Mesenchymal stem cell (in vitro differentiated cells and primary cell): Measurements from ENCODE around the gene FBXO21.

Experiments
- DNase-seq: peaks from one replicate; pipeline ENCODE4 v3.0.0-alpha.2; 2013
- H2AFZ ChIP-seq: one replicate; pipeline ENCODE4 v1.6.1; 2013; ENCODE audit warnings: low read depth, mild to moderate bottlenecking, control low read depth, inconsistent platforms, low read length, moderate library complexity
- H2AK5ac ChIP-seq: 2 replicates; pipeline ENCODE4 v1.6.1; 2013; ENCODE audit warnings: low read length, moderate library complexity, mild to moderate bottlenecking, inconsistent platforms; ENCODE audit not compliant: severe bottlenecking
- H2BK120ac ChIP-seq: one replicate; pipeline ENCODE4 v1.6.1; 2013; ENCODE audit warnings: low read depth, mild to moderate bottlenecking, inconsistent platforms, low read length, moderate library complexity
- H2BK12ac ChIP-seq, 2 experiments: one replicate each; pipeline ENCODE4 v1.6.1; 2013; ENCODE audit warnings: inconsistent platforms in 2 of 2, low read length in 2 of 2, mild to moderate bottlenecking in 2 of 2, moderate library complexity in 2 of 2, control low read depth in 1 of 2
- H2BK15ac ChIP-seq: one replicate; pipeline ENCODE4 v1.6.1; 2013; ENCODE audit warnings: mild to moderate bottlenecking, low read depth, inconsistent platforms; ENCODE audit not compliant: poor library complexity, severe bottlenecking
- H2BK5ac ChIP-seq: 2 replicates; pipeline ENCODE4 v1.6.1; 2013; ENCODE audit warnings: low read depth, mild to moderate bottlenecking, low read length, control low read depth, inconsistent platforms; ENCODE audit not compliant: poor library complexity, severe bottlenecking
- H3K14ac ChIP-seq, 2 experiments: one replicate each; pipeline ENCODE4 v1.6.1; 2013; ENCODE audit warnings: inconsistent platforms in 2 of 2, low read length in 2 of 2, control low read depth in 1 of 2, mild to moderate bottlenecking in 1 of 2, moderate library complexity in 1 of 2
- H3K18ac ChIP-seq, 2 experiments: one replicate each; pipeline ENCODE4 v1.6.1; 2013; ENCODE audit warnings: inconsistent platforms in 2 of 2, low read length in 2 of 2, control low read depth in 1 of 2, low read depth in 1 of 2, mild to moderate bottlenecking in 1 of 2
- H3K23ac ChIP-seq, 2 experiments: one replicate each; pipeline ENCODE4 v1.6.1; 2013; ENCODE audit warnings: inconsistent platforms in 2 of 2, low read length in 2 of 2, mild to moderate bottlenecking in 2 of 2, moderate library complexity in 2 of 2, control low read depth in 1 of 2
- H3K27ac ChIP-seq: 2 replicates; pipeline ENCODE4 v1.5.1; 2013; ENCODE audit warnings: mild to moderate bottlenecking, moderate library complexity, low read length, control low read depth, inconsistent platforms; ENCODE audit not compliant: poor library complexity, severe bottlenecking
- H3K27me3 ChIP-seq, 2 experiments: 2 replicates each; pipeline versions ENCODE4 v1.6.1 to v1.7.0; 2013; ENCODE audit warnings: low read length in 2 of 2, mild to moderate bottlenecking in 2 of 2, moderate library complexity in 2 of 2, control low read depth in 1 of 2, inconsistent platforms in 1 of 2; ENCODE audit not compliant: control insufficient read depth in 1 of 2, insufficient read depth in 1 of 2
- H3K36me3 ChIP-seq, 2 experiments: 2 replicates each; pipeline versions ENCODE4 v1.6.1 to v1.7.0; 2013; ENCODE audit warnings: low read length in 2 of 2, control low read depth in 1 of 2, inconsistent platforms in 1 of 2, low read depth in 1 of 2, mild to moderate bottlenecking in 1 of 2; ENCODE audit not compliant: insufficient read depth in 2 of 2, control insufficient read depth in 1 of 2
- H3K4ac ChIP-seq, 2 experiments: one replicate each; pipeline ENCODE4 v1.6.1; 2013; ENCODE audit warnings: inconsistent platforms in 2 of 2, low read length in 2 of 2, mild to moderate bottlenecking in 2 of 2, moderate library complexity in 2 of 2, control low read depth in 1 of 2, low read depth in 1 of 2
- H3K4me1 ChIP-seq: 2 replicates; pipeline ENCODE4 v1.6.1; 2013; ENCODE audit warnings: low read depth, low read length, control low read depth; ENCODE audit not compliant: control insufficient read depth, insufficient read depth
- H3K4me2 ChIP-seq: 2 replicates; pipeline ENCODE4 v1.6.1; 2013; ENCODE audit warnings: low read length, mild to moderate bottlenecking, inconsistent platforms; ENCODE audit not compliant: poor library complexity, severe bottlenecking
- H3K4me3 ChIP-seq, 2 experiments: 2 replicates each; pipeline versions ENCODE4 v1.5.1 to v1.7.0; 2013; ENCODE audit warnings: low read length in 2 of 2, mild to moderate bottlenecking in 2 of 2, control low read depth in 1 of 2, low read depth in 1 of 2; ENCODE audit not compliant: insufficient read depth in 1 of 2
- H3K79me1 ChIP-seq: replicated peaks from 2 replicates; pipeline ENCODE4 v1.6.1; 2013; ENCODE audit warnings: mild to moderate bottlenecking, control low read depth, low read length, inconsistent platforms; ENCODE audit not compliant: poor library complexity, severe bottlenecking
- H3K9ac ChIP-seq: 2 replicates; pipeline ENCODE4 v1.7.0; 2013; ENCODE audit warnings: mild to moderate bottlenecking, low read length, moderate library complexity
- H3K9me3 ChIP-seq: 2 replicates; pipeline ENCODE4 v1.7.0; 2013; ENCODE audit warnings: mild to moderate bottlenecking, low read length; ENCODE audit not compliant: control insufficient read depth
- H4K8ac ChIP-seq: one replicate; pipeline ENCODE4 v1.6.1; 2013; ENCODE audit warnings: inconsistent platforms, mild to moderate bottlenecking, low read length, moderate library complexity
- H4K91ac ChIP-seq: one replicate; pipeline ENCODE4 v1.6.1; 2013; ENCODE audit warnings: mild to moderate bottlenecking, low read length, inconsistent platforms
- WGBS: methylation state at CpG from one replicate; pipeline ENCODE4 v1.1.7; 2013; ENCODE audit warnings: mixed read lengths; 5-methylcytosine and 5-hydroxymethylcytosine counted together

The FBXO21 gene

GRCh38 chr12:117231750-117232149 lies 41.5 kb upstream of the FBXO21 start:
- Histone ChIP-seq H3K14ac (no peak overlapping the region), H2BK12ac (no peak overlapping the region), H3K36me3 (peaks cover 0 to 2% of the 10 kb centered on the region in 2 experiments), H3K79me1 (no peaks in the 10 kb centered on the region), H3K9me3 (no peaks in the 10 kb centered on the region), H2BK5ac (no peak overlapping the region), H3K4me3 (no peak overlapping the region), H3K4me1 (peaks cover 2% of the 10 kb centered on the region), H3K27me3 (peaks cover 6 to 40% of the 10 kb centered on the region in 2 experiments), H3K23ac (no peak overlapping the region), H3K18ac (no peak overlapping the region), H3K9ac (no peak overlapping the region), H4K91ac (no peak overlapping the region), H4K8ac (no peak overlapping the region), H2AFZ (no peak overlapping the region), H3K4me2 (no peak overlapping the region), H3K27ac (no peak overlapping the region), H3K4ac (no peak overlapping the region), H2AK5ac (no peak overlapping the region), H2BK15ac (no peak overlapping the region), H2BK120ac (no peak overlapping the region)
- no peak for DNase-seq
- WGBS, result 86% methylated on average over 11 of the region's 11 CpGs

- Histone ChIP-seq H3K4me1 (no peaks in the 10 kb centered on the region), H3K18ac (no peak overlapping the region), H3K27me3 (peaks cover 6 to 33% of the 10 kb centered on the region in 2 experiments), H3K4ac (no peak overlapping the region), H3K4me2 (no peak overlapping the region), H4K8ac (no peak overlapping the region), H4K91ac (no peak overlapping the region), H2BK12ac (no peak overlapping the region), H3K9me3 (no peaks in the 10 kb centered on the region), H2BK120ac (no peak overlapping the region), H3K4me3 (no peak overlapping the region), H2BK15ac (no peak overlapping the region), H3K14ac (no peak overlapping the region), H3K36me3 (peaks cover 0 to 2% of the 10 kb centered on the region in 2 experiments), H2AK5ac (no peak overlapping the region), H3K27ac (no peak overlapping the region), H2AFZ (no peak overlapping the region), H3K79me1 (no peaks in the 10 kb centered on the region), H3K23ac (no peak overlapping the region), H2BK5ac (no peak overlapping the region), H3K9ac (no peak overlapping the region)
- DNase-seq, result no peak
- 81% methylated on average over 2 of the region's 2 CpGs for WGBS
These were observed 38.0 kb upstream of the FBXO21 start for GRCh38 chr12:117228239-117228638.

GRCh38 chr12:117227000-117227653 lies 36.9 kb upstream of the FBXO21 start:
- no peak overlapping the region for H2AK5ac ChIP-seq
- H4K8ac ChIP-seq, result no peak overlapping the region
- H3K4me2 ChIP-seq, result no peak overlapping the region
- no peak overlapping the region for H3K4me3 ChIP-seq
- no peak overlapping the region for H3K23ac ChIP-seq
- H4K91ac ChIP-seq, result no peak overlapping the region
- peaks cover 0 to 2% of the 10 kb centered on the region in 2 experiments for H3K36me3 ChIP-seq
- H3K18ac ChIP-seq, result no peak overlapping the region
- H3K27me3 ChIP-seq, result peaks cover 6 to 28% of the 10 kb centered on the region in 2 experiments
- H3K79me1 ChIP-seq, result no peaks in the 10 kb centered on the region
- H2BK5ac ChIP-seq, result no peak overlapping the region
- 54% methylated on average over 11 of the region's 12 CpGs for WGBS
- H3K4me1 ChIP-seq, result no peaks in the 10 kb centered on the region
- no peak overlapping the region for H3K9ac ChIP-seq
- no peaks in the 10 kb centered on the region for H3K9me3 ChIP-seq
- no peak overlapping the region for H2BK120ac ChIP-seq
- DNase-seq, result no peak
- no peak overlapping the region for H3K14ac ChIP-seq
- no peak overlapping the region for H3K27ac ChIP-seq
- H2BK12ac ChIP-seq, result no peak overlapping the region
- no peak overlapping the region for H2BK15ac ChIP-seq
- no peak overlapping the region for H3K4ac ChIP-seq
- no peak overlapping the region for H2AFZ ChIP-seq

GRCh38 chr12:117226505-117226904 lies 36.2 kb upstream of the FBXO21 start:
- no peak overlapping the region for H2AFZ ChIP-seq
- H2AK5ac ChIP-seq, result no peak overlapping the region
- DNase-seq, result no peak
- 84% methylated on average over 8 of the region's 10 CpGs for WGBS
- peaks cover 6 to 28% of the 10 kb centered on the region in 2 experiments for H3K27me3 ChIP-seq
- no peak overlapping the region for H2BK12ac ChIP-seq
- H3K36me3 ChIP-seq, result no peaks in the 10 kb centered on the region
- H4K8ac ChIP-seq, result no peak overlapping the region
- no peak overlapping the region for H3K27ac ChIP-seq
- no peak overlapping the region for H3K4me2 ChIP-seq
- H3K9me3 ChIP-seq, result no peaks in the 10 kb centered on the region
- H3K4me1 ChIP-seq, result no peaks in the 10 kb centered on the region
- H3K9ac ChIP-seq, result no peak overlapping the region
- no peak overlapping the region for H4K91ac ChIP-seq
- H3K23ac ChIP-seq, result no peak overlapping the region
- no peak overlapping the region for H3K4ac ChIP-seq
- no peak overlapping the region for H2BK15ac ChIP-seq
- no peak overlapping the region for H3K18ac ChIP-seq
- H2BK120ac ChIP-seq, result no peak overlapping the region
- H2BK5ac ChIP-seq, result no peak overlapping the region
- H3K4me3 ChIP-seq, result no peak overlapping the region
- no peaks in the 10 kb centered on the region for H3K79me1 ChIP-seq
- H3K14ac ChIP-seq, result no peak overlapping the region
